COLO668 (cell line): ENCODE results near the gene RGS6.

ENCODE experiments used
- DNase-seq: peaks from one replicate; lab custom pipeline; 2025; ENCODE audit not compliant: unreplicated experiment; lab: John Stamatoyannopoulos, UW

The RGS6 gene

GRCh38 chr14:71943695-71944018 is 11.4 kb downstream of the RGS6 start:
- no peak for DNase-seq

- no peak for DNase-seq
Observed at GRCh38 chr14:71947947-71948500, 15.8 kb downstream of the RGS6 start.

GRCh38 chr14:71952381-71953363 is 20.4 kb downstream of the RGS6 start:
- no peak for DNase-seq

- DNase-seq, result no peak
Observed at GRCh38 chr14:71956920-71957563, 24.8 kb downstream of the RGS6 start.

GRCh38 chr14:71959055-71959454 is 26.8 kb downstream of the RGS6 start:
- DNase-seq, result no peak

GRCh38 chr14:71960494-71961353 is 28.5 kb downstream of the RGS6 start:
- DNase-seq, result no peak

GRCh38 chr14:71961972-71962371 is 29.7 kb downstream of the RGS6 start:
- DNase-seq, result no peak

GRCh38 chr14:71964716-71965115 is 32.5 kb downstream of the RGS6 start:
- DNase-seq, result no peak

- no peak for DNase-seq
Observed at GRCh38 chr14:71966528-71966927, 34.3 kb downstream of the RGS6 start.

- DNase-seq, result no peak
Observed at GRCh38 chr14:71967704-71968103, 35.5 kb downstream of the RGS6 start.

GRCh38 chr14:71970272-71970671 is 38.0 kb downstream of the RGS6 start:
- no peak for DNase-seq

- DNase-seq, result no peak
Observed at GRCh38 chr14:71985538-71986189, 53.4 kb downstream of the RGS6 start.

- no peak for DNase-seq
Observed at GRCh38 chr14:71988476-71988875, 56.2 kb downstream of the RGS6 start.

GRCh38 chr14:71988939-71989338 is 56.7 kb downstream of the RGS6 start:
- DNase-seq, result no peak

GRCh38 chr14:71994416-71994815 is 62.2 kb downstream of the RGS6 start:
- DNase-seq, result no peak

- DNase-seq, result no peak
Observed at GRCh38 chr14:71995741-71996140, 63.5 kb downstream of the RGS6 start.

GRCh38 chr14:71996610-71997009 is 64.4 kb downstream of the RGS6 start:
- DNase-seq, result no peak

GRCh38 chr14:72000907-72001306 is 68.7 kb downstream of the RGS6 start:
- DNase-seq, result no peak

- no peak for DNase-seq
Observed at GRCh38 chr14:72002731-72003130, 70.5 kb downstream of the RGS6 start.

GRCh38 chr14:72008666-72009065 is 76.4 kb downstream of the RGS6 start:
- DNase-seq, result no peak

- no peak for DNase-seq
Observed at GRCh38 chr14:72010474-72010873, 78.2 kb downstream of the RGS6 start.
